ENCODE results near the gene GOLGA3.
"Not testable (repeated sequence)": the region's sequence is repeated elsewhere in the genome, so short reads cannot be mapped to it uniquely, and the experiment has no call there.

The GOLGA3 gene

DNA sequence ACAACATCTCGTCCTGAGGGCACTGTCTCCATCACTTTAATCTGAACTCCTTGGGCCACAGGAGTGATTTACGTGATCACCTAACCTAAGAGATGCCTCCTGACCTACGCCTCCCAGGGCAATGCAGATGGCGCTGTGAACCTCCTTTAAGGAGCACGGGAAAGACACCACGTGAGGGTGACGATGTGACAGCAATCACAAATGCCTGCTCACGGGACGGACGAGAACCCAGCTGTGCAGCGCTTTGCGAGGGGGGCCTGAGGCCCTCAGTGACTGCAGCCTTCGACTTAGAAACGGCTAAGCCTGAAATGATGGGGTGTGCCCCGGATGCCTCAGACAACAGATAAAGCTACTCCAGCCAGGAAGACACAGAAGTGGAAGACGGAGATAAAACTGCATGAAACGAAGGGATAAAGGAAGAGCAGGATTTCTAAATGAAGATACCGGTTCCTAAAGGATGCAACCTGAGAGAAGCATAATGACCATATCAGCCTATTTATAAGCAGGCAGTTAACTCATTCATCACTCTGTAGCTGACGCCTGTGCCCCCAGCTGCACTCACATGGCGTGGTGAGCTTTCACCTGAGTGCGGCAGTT is 13.9 kb upstream of the GOLGA3 start:
- Histone ChIP-seq H3K36me3 (ENCODE audit: control insufficient read depth in 2 of 2, insufficient read depth in 2 of 2, low read length in 2 of 2) (peaks cover 33 to 44% of the 10 kb centered on the region in 2 donors), H3K4me1 (ENCODE audit: control insufficient read depth, insufficient read depth, low read length) (peaks cover 6% of the 10 kb centered on the region), H3K27me3 (ENCODE audit: control insufficient read depth in 1 of 2, insufficient read depth in 2 of 2, low read length in 2 of 2) (no peaks in the 10 kb centered on the region), H3K4me3 (ENCODE audit: low read length in 2 of 2) (no peak overlapping the region), H3K9me3 (ENCODE audit: control insufficient read depth in 2 of 2, low read length in 2 of 2) (no peaks in the 10 kb centered on the region), H3K27ac (ENCODE audit: low read length) (no peak overlapping the region), H3K9ac (ENCODE audit: low read length in 2 of 2) (no peak overlapping the region)

DNA sequence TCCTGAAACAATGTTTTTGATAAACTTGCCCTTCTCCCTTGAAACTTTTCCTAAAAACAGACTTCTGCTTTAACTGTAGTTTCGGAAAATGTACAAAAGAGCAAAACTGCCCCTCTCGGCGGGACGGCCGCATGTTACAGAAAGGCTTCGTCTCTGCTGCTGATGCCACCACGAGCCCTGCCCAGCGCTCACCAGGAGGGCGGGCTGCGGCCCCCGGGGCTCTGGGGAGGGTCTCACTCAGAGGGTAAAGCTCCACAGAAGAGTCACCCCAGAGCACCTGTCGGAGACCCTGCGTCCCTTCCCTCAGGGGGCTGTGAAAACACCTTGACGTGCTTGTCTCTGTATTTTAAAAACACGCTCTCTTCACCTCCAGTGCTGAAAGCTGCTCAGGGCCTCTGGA is 12.5 kb upstream of the GOLGA3 start:
- H3K4me1 ChIP-seq (ENCODE audit: control insufficient read depth, insufficient read depth, low read length) = peaks cover 6% of the 10 kb centered on the region

DNA sequence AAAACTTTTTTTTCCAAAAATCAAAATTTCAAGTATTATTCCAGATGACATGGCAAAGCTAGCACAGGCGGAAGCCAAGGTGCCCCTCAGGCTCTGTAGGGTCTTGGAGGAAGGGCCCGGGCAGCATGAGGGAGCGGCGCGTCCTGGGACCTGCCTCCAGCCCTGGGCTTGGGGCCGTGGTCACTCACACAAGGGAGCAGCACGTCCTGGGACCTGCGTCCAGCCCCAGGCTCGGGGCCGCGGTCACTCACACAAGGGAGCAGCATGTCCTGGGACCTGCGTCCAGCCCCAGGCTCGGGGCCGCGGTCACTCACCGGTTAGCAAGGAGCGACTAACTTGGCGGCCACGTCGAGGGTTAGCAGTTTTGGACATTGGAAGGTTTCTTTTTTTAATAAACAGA is 11.9 kb upstream of the GOLGA3 start:
- H3K4me3 ChIP-seq (ENCODE audit: low read length in 2 of 2) = no peak overlapping the region
- no peaks in the 10 kb centered on the region for H3K9me3 ChIP-seq (ENCODE audit: control insufficient read depth in 2 of 2, low read length in 2 of 2)
- no peaks in the 10 kb centered on the region for H3K27me3 ChIP-seq (ENCODE audit: control insufficient read depth in 1 of 2, insufficient read depth in 2 of 2, low read length in 2 of 2)
- peaks cover 19 to 30% of the 10 kb centered on the region in 2 donors for H3K36me3 ChIP-seq (ENCODE audit: control insufficient read depth in 2 of 2, insufficient read depth in 2 of 2, low read length in 2 of 2)
- peaks cover 6% of the 10 kb centered on the region for H3K4me1 ChIP-seq (ENCODE audit: control insufficient read depth, insufficient read depth, low read length)
- no peak overlapping the region for H3K27ac ChIP-seq (ENCODE audit: low read length)
- H3K9ac ChIP-seq (ENCODE audit: low read length in 2 of 2) = no peak overlapping the region

More for the DNA sequence above, 12.5 kb upstream of the GOLGA3 start:
- Histone ChIP-seq H3K36me3 (ENCODE audit: control insufficient read depth in 2 of 2, insufficient read depth in 2 of 2, low read length in 2 of 2) (peaks cover 23 to 34% of the 10 kb centered on the region in 2 donors), H3K27me3 (ENCODE audit: control insufficient read depth in 1 of 2, insufficient read depth in 2 of 2, low read length in 2 of 2) (no peaks in the 10 kb centered on the region), H3K9me3 (ENCODE audit: control insufficient read depth in 2 of 2, low read length in 2 of 2) (no peaks in the 10 kb centered on the region), H3K27ac (ENCODE audit: low read length) (no peak overlapping the region), H3K9ac (ENCODE audit: low read length in 2 of 2) (no peak overlapping the region), H3K4me3 (ENCODE audit: low read length in 2 of 2) (no peak overlapping the region)

DNA sequence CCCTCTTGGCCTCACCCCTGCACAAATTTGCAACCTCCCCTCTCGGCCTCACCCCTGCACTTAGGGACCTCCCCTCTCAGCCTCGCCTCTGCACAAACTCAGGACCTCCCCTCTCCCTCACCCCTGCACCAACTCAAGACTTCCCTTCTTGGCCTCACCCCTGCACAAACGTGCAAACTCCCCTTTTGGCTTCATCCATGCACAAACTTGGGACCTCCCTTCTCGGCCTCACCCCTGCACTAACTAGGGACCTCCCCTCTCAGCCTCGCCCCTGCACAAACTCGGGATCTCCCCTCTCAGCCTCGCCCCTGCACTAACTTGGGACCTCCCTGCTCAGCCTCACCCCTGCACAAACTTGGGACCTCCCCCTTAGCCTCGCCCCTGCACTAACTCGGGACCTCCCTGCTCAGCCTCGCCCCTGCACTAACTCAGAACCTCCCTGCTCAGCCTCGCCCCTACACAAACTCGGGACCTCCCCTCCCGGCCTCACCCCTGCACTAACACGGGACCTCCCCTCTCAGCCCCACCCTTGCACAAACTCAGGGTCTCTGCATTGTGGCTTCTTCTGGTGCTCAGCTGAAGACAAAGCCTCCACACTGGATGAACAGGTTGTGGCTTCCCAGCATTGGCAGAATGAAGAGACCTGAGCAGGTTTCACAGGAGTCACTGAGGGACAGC is 11.0 kb upstream of the GOLGA3 start:
- H3K27me3 ChIP-seq (ENCODE audit: control insufficient read depth in 1 of 2, insufficient read depth in 2 of 2, low read length in 2 of 2) = no peaks in the 10 kb centered on the region
- H3K4me1 ChIP-seq (ENCODE audit: control insufficient read depth, insufficient read depth, low read length) = peaks cover 6% of the 10 kb centered on the region
- H3K36me3 ChIP-seq (ENCODE audit: control insufficient read depth in 2 of 2, insufficient read depth in 2 of 2, low read length in 2 of 2) = peaks cover 18 to 28% of the 10 kb centered on the region in 2 donors

GRCh38 chr12:132838410-132839080 is 9.9 kb upstream of the GOLGA3 start:
- Histone ChIP-seq H3K27ac (ENCODE audit: low read length) (no peak overlapping the region), H3K36me3 (ENCODE audit: control insufficient read depth in 2 of 2, insufficient read depth in 2 of 2, low read length in 2 of 2) (peaks cover 14 to 28% of the 10 kb centered on the region in 2 donors), H3K9me3 (ENCODE audit: control insufficient read depth in 2 of 2, low read length in 2 of 2) (no peaks in the 10 kb centered on the region), H3K9ac (ENCODE audit: low read length in 2 of 2) (no peak overlapping the region), H3K27me3 (ENCODE audit: control insufficient read depth in 1 of 2, insufficient read depth in 2 of 2, low read length in 2 of 2) (no peaks in the 10 kb centered on the region), H3K4me1 (ENCODE audit: control insufficient read depth, insufficient read depth, low read length) (peaks cover 6% of the 10 kb centered on the region), H3K4me3 (ENCODE audit: low read length in 2 of 2) (no peak overlapping the region)

More for the DNA sequence above, 11.0 kb upstream of the GOLGA3 start:
- Histone ChIP-seq H3K4me3 (ENCODE audit: low read length in 2 of 2) (no peak overlapping the region), H3K9ac (ENCODE audit: low read length in 2 of 2) (no peak overlapping the region), H3K9me3 (ENCODE audit: control insufficient read depth in 2 of 2, low read length in 2 of 2) (no peaks in the 10 kb centered on the region), H3K27ac (ENCODE audit: low read length) (no peak overlapping the region)

DNA sequence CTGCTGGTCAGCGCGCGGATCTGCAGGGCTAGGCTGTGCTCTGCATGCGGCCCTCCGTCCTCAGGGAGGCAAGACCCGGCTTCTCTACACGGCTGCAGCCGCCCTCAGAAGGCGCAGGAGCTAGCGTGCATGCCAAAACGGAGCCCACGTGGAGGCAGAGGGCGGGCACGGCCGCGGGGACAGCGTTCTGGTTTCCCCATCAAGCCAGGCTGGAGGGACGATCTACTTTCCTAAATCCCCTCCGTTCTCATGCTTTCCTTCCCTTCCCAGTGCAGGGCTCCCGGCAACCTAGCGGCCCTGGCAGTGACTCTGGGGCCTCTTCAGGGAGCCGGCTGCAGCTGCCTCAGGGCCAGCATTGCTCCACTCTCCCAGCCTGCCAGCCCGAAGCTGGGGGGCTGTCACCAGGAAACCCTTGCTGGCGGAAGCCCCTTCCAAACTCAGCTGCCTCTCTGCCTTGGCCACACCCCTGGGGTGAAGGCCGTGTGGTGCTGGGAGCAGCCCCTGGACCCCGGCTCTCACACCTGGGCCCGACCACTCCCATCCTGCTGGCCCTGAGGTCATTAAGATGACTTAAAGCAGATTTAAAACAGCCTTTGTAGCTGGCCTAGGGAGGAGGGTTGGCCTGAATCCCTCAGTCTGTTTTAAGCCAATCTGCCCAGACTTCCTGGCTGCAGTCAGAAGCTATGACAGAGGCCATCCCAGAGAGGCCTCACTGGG is 9.2 kb upstream of the GOLGA3 start:
- Histone ChIP-seq H3K36me3 (ENCODE audit: control insufficient read depth in 2 of 2, insufficient read depth in 2 of 2, low read length in 2 of 2) (peaks cover 11 to 29% of the 10 kb centered on the region in 2 donors), H3K9ac (ENCODE audit: low read length in 2 of 2) (no peak overlapping the region), H3K9me3 (ENCODE audit: control insufficient read depth in 2 of 2, low read length in 2 of 2) (no peaks in the 10 kb centered on the region), H3K27ac (ENCODE audit: low read length) (no peak overlapping the region), H3K4me3 (ENCODE audit: low read length in 2 of 2) (peak overlapping the region in 1 of 2 donors; percentile 8), H3K4me1 (ENCODE audit: control insufficient read depth, insufficient read depth, low read length) (peaks cover 6% of the 10 kb centered on the region), H3K27me3 (ENCODE audit: control insufficient read depth in 1 of 2, insufficient read depth in 2 of 2, low read length in 2 of 2) (no peaks in the 10 kb centered on the region)

GRCh38 chr12:132836795-132837331 is 8.2 kb upstream of the GOLGA3 start:
- Histone ChIP-seq H3K9ac (ENCODE audit: low read length in 2 of 2) (no peak overlapping the region), H3K4me1 (ENCODE audit: control insufficient read depth, insufficient read depth, low read length) (peaks cover 6% of the 10 kb centered on the region), H3K4me3 (ENCODE audit: low read length in 2 of 2) (no peak overlapping the region), H3K9me3 (ENCODE audit: control insufficient read depth in 2 of 2, low read length in 2 of 2) (no peaks in the 10 kb centered on the region), H3K36me3 (ENCODE audit: control insufficient read depth in 2 of 2, insufficient read depth in 2 of 2, low read length in 2 of 2) (peaks cover 3 to 25% of the 10 kb centered on the region in 2 donors), H3K27me3 (ENCODE audit: control insufficient read depth in 1 of 2, insufficient read depth in 2 of 2, low read length in 2 of 2) (no peaks in the 10 kb centered on the region), H3K27ac (ENCODE audit: low read length) (no peak overlapping the region)

DNA sequence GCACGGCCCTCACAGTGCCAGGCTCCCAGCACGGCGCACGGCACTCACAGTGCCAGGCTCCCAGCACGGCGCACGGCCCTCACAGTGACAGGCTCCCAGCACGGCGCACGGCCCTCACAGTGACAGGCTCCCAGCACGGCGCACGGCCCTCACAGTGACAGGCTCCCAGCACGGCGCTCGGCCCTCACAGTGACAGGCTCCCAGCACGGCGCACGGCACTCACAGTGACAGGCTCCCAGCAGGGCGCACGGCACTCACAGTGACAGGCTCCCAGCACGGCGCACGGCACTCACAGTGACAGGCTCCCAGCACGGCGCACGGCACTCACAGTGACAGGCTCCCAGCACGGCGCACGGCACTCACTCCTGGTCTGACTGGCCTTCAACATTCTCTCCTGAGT is 7.6 kb upstream of the GOLGA3 start:
- not testable (repeated sequence) for H3K27me3 ChIP-seq (ENCODE audit: control insufficient read depth in 1 of 2, insufficient read depth in 2 of 2, low read length in 2 of 2); H3K4me3 ChIP-seq (ENCODE audit: low read length in 2 of 2); H3K27ac ChIP-seq (ENCODE audit: low read length); H3K9me3 ChIP-seq (ENCODE audit: control insufficient read depth in 2 of 2, low read length in 2 of 2); H3K4me1 ChIP-seq (ENCODE audit: control insufficient read depth, insufficient read depth, low read length); H3K9ac ChIP-seq (ENCODE audit: low read length in 2 of 2)
- peaks cover 3 to 23% of the 10 kb centered on the region in 2 donors for H3K36me3 ChIP-seq (ENCODE audit: control insufficient read depth in 2 of 2, insufficient read depth in 2 of 2, low read length in 2 of 2)

GRCh38 chr12:132835076-132836025 is 6.7 kb upstream of the GOLGA3 start:
- Histone ChIP-seq H3K9ac (ENCODE audit: low read length in 2 of 2) (no peak overlapping the region), H3K27ac (ENCODE audit: low read length) (no peak overlapping the region)

More at GRCh38 chr12:132835076-132836025, 6.7 kb upstream of the GOLGA3 start:
- Histone ChIP-seq H3K36me3 (ENCODE audit: control insufficient read depth in 2 of 2, insufficient read depth in 2 of 2, low read length in 2 of 2) (peaks cover 0 to 17% of the 10 kb centered on the region in 2 donors), H3K4me1 (ENCODE audit: control insufficient read depth, insufficient read depth, low read length) (peaks cover 6% of the 10 kb centered on the region), H3K9me3 (ENCODE audit: control insufficient read depth in 2 of 2, low read length in 2 of 2) (no peaks in the 10 kb centered on the region), H3K4me3 (ENCODE audit: low read length in 2 of 2) (no peak overlapping the region), H3K27me3 (ENCODE audit: control insufficient read depth in 1 of 2, insufficient read depth in 2 of 2, low read length in 2 of 2) (no peaks in the 10 kb centered on the region)
